IgD-negative memory B cell (primary cell): ENCODE data around the gene TRIM72. TPM values are rescaled to one million over a fixed set of nuclear protein-coding genes. Genes with fewer than 3 reads are reported as not detected.

ENCODE experiments used
- H3K27ac Mint-ChIP-seq, 3 donors: one replicate each; pipeline ENCODE4 v1.8.0; 2020 to 2022; ENCODE audit warnings: mild to moderate bottlenecking in 3 of 3, mixed read lengths in 3 of 3, moderate library complexity in 1 of 3
- H3K27me3 Mint-ChIP-seq: one replicate; pipeline ENCODE4 v1.8.0; 2021; ENCODE audit warnings: mixed read lengths
- H3K36me3 Mint-ChIP-seq: one replicate; pipeline ENCODE4 v1.8.0; 2020; ENCODE audit warnings: mild to moderate bottlenecking, mixed read lengths
- H3K4me1 Mint-ChIP-seq, 3 donors: one replicate each; pipeline ENCODE4 v1.8.0; 2020 to 2022; ENCODE audit warnings: mixed read lengths in 3 of 3, mild to moderate bottlenecking in 1 of 3
- H3K4me3 Mint-ChIP-seq, 4 donors: one replicate each; pipeline ENCODE4 v1.8.0; 2020 to 2022; ENCODE audit warnings: mild to moderate bottlenecking in 4 of 4, mixed read lengths in 4 of 4, moderate library complexity in 3 of 4
- H3K9me3 Mint-ChIP-seq, 3 donors: one replicate each; pipeline ENCODE4 v1.8.0; 2020 to 2021; ENCODE audit warnings: mixed read lengths in 3 of 3, mild to moderate bottlenecking in 1 of 3
- polyA plus RNA-seq: library from polyadenylated mRNA; unstranded; fragments of 300-500 nt; fragmentation: Illumina TruSeq; gene quantifications from one replicate; pipeline ENCODE4 v1.2.3, GENCODE V29; 2021

TRIM72 gene
- polyA plus RNA-seq, 1 donor from 2014 or later, result not detected

DNA sequence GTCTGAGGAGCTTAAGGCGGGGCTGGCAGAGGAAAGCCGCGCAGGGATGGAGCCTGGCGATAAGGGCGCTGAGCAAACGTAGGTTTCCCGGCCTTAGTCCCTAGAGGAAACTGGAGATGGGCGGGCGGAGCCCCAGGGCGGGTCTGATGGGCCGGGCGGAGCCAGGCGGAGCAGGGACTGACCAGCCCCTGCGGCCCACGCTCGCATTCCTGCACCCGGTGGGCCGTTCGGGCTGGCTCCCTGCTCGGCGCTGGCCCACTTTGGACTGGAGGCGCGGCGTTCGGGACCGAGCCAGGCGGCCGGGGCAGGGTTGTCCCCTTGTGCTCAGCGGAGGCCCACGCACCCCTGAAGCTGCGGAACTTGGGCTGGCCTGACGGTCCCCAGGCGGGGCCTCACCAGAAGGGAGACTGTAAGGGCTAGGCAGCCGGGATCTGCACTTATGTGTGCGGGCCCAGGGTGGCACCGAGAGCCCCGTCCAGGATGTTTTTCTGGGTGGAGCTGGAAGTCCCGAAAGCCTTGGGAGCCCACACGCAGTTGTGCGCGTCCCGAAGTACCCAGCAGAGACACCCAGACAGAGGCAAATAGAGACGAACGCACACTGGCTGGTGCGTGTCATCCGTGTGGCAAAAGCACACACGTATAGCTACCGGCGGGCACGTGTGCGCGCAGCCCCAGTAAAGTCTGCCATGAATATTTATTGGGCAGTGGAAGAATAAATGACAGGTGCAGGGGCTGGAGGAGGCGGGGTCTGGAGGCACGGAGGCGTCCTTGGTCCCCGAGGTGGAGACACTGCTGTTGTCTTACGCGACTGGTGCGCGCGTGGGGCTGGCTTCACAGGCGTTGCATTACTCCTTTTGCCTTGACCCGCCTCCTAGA, 1.6 kb downstream of the TRIM72 start:
- peak overlapping the region; percentile 70 to 92 (median 76) for H3K4me3 Mint-ChIP-seq
- H3K9me3 Mint-ChIP-seq, result no peaks in the 10 kb centered on the region
- peak overlapping the region in 2 of 3 donors; percentile 25 to 81 for H3K27ac Mint-ChIP-seq
- peaks cover 9 to 23% (median 20%) of the 10 kb centered on the region in 3 donors for H3K4me1 Mint-ChIP-seq
- peaks cover 32% of the 10 kb centered on the region for H3K27me3 Mint-ChIP-seq
- no peaks in the 10 kb centered on the region for H3K36me3 Mint-ChIP-seq

DNA sequence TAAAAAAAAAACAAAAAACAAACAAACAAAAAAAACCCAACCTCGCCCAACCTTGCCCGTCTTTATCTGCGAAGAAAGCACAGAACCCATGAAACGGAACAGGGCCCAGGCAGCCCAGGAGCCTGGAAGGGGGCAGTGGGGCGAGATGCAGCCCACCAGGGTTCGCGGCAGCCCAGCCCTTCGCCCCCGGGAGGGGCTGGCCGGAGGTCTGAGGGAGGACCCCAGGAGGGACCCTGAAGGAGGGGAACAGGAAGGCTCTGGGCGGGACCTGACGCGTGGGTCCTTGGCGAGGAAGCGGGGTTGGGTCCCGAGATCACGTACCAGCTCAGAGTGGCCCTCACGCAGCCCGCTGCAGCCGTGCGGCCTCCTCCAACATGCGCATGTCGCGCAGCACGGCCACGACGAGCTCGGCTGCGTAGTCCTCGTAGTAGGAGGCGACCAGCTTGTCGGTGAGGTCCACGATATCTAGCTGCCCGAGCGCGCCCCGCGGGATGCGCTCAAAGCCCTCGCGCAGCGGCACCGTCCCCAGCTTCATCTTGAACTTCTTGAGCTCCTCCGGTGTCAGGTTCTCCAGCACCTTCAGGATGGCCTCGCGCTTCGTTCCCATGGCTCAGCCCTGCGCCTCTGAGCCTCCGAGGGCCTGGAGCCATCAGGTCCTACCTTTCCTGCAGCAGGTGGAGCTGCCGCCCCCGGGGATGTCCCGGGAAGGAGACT, 2.7 kb downstream of the TRIM72 start, which contains the start of gene PYDC1:
TSS of gene PYDC1 (minus strand) at position 714 of the 714 bp plus-strand sequence. CDS start at position 607, 107 bp downstream.
- Mint-ChIP-seq H3K4me1 (peaks cover 8 to 21% (median 19%) of the 10 kb centered on the region in 3 donors), H3K9me3 (no peaks in the 10 kb centered on the region), H3K36me3 (no peaks in the 10 kb centered on the region), H3K27me3 (peaks cover 32% of the 10 kb centered on the region), H3K27ac (peak within 1 kb of the TSS in 2 of 3 donors; percentile 2 to 25), H3K4me3 (peak within 1 kb of the TSS; percentile 70 to 92 (median 76))

DNA sequence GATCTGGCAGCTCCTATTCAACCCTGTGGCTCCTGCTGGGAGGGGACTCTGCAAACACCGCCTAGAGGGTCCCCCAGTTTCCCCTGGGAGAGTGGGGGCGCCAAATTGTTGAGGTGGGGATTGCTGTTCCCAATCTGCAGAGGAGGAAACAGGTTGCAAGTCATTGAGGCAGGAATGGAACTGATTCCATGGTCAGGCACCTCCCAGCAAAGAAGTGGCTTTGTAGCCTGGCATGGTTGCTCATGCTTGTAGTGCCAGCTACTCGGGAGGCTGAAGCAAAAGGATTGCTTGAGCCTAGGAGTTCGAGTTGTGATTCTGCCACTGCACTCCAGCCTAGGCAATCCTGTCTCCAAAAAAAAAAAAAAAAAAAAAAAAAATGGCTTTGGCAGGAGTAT, 3.2 kb downstream of the TRIM72 start:
- Mint-ChIP-seq H3K27me3 (peaks cover 32% of the 10 kb centered on the region), H3K4me1 (peaks cover 6 to 16% (median 15%) of the 10 kb centered on the region in 3 donors)

DNA sequence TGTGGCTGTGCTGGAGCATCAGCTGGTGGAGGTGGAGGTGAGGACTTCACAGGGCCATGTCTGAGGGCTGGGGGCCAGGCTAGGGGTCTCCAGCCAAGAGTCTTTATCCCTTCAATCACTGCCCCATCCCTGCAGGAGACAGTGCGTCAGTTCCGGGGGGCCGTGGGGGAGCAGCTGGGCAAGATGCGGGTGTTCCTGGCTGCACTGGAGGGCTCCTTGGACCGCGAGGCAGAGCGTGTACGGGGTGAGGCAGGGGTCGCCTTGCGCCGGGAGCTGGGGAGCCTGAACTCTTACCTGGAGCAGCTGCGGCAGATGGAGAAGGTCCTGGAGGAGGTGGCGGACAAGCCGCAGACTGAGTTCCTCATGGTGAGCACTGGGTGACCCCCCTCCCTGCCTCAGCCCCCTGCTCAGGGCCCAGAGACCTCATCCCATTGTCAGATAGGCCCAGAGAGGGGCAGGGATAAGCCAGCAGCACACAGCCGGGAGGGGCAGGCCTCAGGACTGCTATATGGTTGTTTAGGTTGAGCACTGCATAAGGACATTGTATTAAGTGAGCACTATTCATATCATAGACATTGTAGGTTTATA, 5.3 kb downstream of the TRIM72 start:
- no peaks in the 10 kb centered on the region for H3K9me3 Mint-ChIP-seq
- no peak overlapping the region for H3K4me3 Mint-ChIP-seq
- H3K4me1 Mint-ChIP-seq, result peaks cover 6 to 16% (median 9%) of the 10 kb centered on the region in 3 donors
- no peak overlapping the region for H3K27ac Mint-ChIP-seq
- H3K36me3 Mint-ChIP-seq, result no peaks in the 10 kb centered on the region
- H3K27me3 Mint-ChIP-seq, result peaks cover 30% of the 10 kb centered on the region

More for the DNA sequence above, 3.2 kb downstream of the TRIM72 start:
- H3K4me3 Mint-ChIP-seq, result peak overlapping the region; percentile 70 to 92 (median 76)
- no peaks in the 10 kb centered on the region for H3K9me3 Mint-ChIP-seq
- no peaks in the 10 kb centered on the region for H3K36me3 Mint-ChIP-seq
- H3K27ac Mint-ChIP-seq, result no peak overlapping the region

DNA sequence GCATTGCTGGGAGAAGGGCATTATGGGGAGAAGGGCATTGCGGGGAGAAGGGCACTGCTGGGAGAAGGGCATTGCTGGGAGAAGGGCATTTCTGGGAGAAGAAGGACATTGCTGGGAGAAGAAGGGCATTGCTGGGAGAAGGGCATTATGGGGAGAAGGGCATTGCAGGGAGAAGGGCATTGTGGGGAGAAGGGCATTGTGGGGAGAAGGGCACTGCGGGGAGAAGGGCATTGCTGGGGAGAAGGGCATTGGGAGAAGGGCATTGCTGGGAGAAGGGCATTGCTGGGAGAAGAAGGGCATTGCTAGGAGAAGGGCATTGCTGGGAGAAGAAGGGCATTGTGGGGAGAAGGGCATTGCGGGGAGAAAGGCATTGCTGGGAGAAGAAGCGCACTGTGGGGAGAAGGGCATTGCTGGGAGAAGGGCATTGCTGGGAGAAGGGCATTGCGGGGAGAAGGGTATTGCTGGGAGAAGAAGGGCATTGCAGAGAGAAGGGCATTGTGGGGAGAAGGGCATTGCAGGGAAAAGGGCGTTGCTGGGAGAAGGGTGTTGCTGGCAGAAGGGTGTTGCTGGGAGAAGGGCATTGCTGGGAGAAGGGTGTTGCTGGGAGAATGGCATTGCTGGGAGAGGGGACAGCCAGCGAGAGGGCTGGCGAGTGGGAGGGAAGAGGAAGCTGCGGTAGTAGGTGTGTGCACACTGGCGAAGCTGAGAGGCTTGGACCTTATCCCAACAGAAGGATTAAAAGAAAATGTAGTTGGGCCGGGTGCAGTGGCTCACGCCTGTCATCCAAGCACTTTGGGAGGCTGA, 7.6 kb downstream of the TRIM72 start:
- Mint-ChIP-seq H3K27ac (no peak overlapping the region), H3K27me3 (peaks cover 23% of the 10 kb centered on the region), H3K4me3 (no peak overlapping the region), H3K4me1 (peaks cover 0 to 9% (median 4%) of the 10 kb centered on the region in 3 donors), H3K9me3 (no peaks in the 10 kb centered on the region), H3K36me3 (no peaks in the 10 kb centered on the region)

DNA sequence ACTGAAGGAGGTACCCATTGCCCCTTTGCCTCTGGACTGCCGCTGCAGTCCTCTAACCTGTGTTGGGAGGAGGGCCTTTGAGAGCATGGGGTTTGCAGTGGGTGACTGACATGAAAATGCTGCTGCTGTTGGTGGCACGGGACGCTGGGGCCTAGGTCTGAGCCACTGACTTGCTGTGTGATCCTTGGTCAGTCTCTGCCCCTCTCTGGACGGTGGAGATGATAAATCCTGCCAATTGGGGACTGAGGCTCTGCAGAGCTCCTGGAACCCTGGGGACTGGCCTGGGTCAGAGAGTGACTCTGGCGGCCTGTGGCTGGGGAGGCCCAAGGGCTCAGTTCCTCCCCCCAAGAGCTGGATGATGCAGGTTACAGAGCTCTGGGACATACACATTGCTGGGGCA, 9.1 kb downstream of the TRIM72 start:
- no peaks in the 10 kb centered on the region for H3K36me3 Mint-ChIP-seq
- peaks cover 0 to 2% (median 0%) of the 10 kb centered on the region in 3 donors for H3K4me1 Mint-ChIP-seq
- peaks cover 11% of the 10 kb centered on the region for H3K27me3 Mint-ChIP-seq
- no peak overlapping the region for H3K27ac Mint-ChIP-seq
- no peaks in the 10 kb centered on the region for H3K9me3 Mint-ChIP-seq
- no peak overlapping the region for H3K4me3 Mint-ChIP-seq

DNA sequence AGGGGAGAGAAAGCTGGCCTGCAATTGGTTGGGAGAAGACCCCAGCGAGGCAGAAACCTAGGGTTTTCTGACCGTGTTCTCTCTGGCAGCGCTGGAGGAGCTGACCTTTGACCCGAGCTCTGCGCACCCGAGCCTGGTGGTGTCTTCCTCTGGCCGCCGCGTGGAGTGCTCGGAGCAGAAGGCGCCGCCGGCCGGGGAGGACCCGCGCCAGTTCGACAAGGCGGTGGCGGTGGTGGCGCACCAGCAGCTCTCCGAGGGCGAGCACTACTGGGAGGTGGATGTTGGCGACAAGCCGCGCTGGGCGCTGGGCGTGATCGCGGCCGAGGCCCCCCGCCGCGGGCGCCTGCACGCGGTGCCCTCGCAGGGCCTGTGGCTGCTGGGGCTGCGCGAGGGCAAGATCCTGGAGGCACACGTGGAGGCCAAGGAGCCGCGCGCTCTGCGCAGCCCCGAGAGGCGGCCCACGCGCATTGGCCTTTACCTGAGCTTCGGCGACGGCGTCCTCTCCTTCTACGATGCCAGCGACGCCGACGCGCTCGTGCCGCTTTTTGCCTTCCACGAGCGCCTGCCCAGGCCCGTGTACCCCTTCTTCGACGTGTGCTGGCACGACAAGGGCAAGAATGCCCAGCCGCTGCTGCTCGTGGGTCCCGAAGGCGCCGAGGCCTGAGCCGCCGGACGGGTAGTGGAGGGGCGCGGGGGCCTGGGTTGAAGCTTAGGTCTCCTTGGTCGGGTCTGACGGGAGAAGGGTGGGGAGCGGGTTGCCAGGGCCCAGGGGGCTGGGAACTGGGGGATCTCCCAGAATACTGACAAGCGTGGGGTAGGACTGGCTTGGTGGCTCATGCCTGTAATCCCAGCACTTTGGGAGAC, 10.4 kb downstream of the TRIM72 start:
- H3K27ac Mint-ChIP-seq, result no peak overlapping the region
- H3K36me3 Mint-ChIP-seq, result no peaks in the 10 kb centered on the region
- H3K9me3 Mint-ChIP-seq, result no peaks in the 10 kb centered on the region
- H3K4me3 Mint-ChIP-seq, result no peak overlapping the region
- H3K27me3 Mint-ChIP-seq, result no peaks in the 10 kb centered on the region
- H3K4me1 Mint-ChIP-seq, result peaks cover 0 to 2% (median 0%) of the 10 kb centered on the region in 3 donors

DNA sequence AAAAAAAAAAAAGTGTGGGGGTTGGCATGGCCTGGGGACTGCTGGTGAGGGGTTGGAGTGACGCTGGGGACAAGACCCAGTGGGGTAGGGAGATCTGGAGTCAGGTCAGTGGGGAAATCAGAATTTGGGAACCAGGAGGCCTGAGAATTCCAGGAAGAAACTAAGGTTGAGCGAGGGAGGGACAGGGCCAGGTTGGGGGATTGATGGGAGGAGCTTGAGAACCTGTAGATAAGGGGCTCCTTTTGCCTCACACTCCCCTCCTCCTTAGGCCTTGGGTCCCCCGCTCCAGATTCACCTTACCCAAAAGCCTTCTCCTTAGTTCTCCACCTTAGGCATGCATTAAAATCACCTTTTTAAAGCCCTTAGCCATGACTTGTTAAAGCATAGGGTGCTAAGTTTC, 11.3 kb downstream of the TRIM72 start:
- H3K4me3 Mint-ChIP-seq, result no peak overlapping the region
- no peak overlapping the region for H3K27ac Mint-ChIP-seq

DNA sequence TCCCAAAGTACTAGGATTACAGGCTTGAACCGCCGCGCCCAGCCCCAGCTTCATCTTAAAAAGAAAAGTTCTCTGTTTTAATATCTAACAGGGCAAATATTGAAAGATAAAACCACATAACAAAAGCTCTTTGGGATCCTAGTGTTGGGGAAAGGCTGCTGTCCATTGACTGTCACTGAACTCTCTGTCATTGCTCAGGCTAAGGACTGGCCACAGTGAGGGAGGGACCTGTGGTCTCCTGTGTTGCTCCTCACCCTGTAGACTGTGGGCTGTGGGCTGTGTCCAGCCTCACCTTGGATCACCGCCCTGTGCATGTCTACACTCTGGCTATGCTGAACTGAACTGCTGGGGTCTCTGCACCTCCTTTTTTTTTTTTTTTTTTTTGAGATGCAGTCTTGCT, 14.3 kb downstream of the TRIM72 start:
- peaks cover 4% of the 10 kb centered on the region for H3K27me3 Mint-ChIP-seq
- H3K9me3 Mint-ChIP-seq, result no peaks in the 10 kb centered on the region
- no peaks in the 10 kb centered on the region for H3K4me1 Mint-ChIP-seq
- H3K36me3 Mint-ChIP-seq, result no peaks in the 10 kb centered on the region
- H3K4me3 Mint-ChIP-seq, result no peak overlapping the region
- no peak overlapping the region for H3K27ac Mint-ChIP-seq

More for the DNA sequence above, 11.3 kb downstream of the TRIM72 start:
- Mint-ChIP-seq H3K36me3 (no peaks in the 10 kb centered on the region), H3K4me1 (peaks cover 0 to 2% (median 0%) of the 10 kb centered on the region in 3 donors), H3K9me3 (no peaks in the 10 kb centered on the region), H3K27me3 (no peaks in the 10 kb centered on the region)

DNA sequence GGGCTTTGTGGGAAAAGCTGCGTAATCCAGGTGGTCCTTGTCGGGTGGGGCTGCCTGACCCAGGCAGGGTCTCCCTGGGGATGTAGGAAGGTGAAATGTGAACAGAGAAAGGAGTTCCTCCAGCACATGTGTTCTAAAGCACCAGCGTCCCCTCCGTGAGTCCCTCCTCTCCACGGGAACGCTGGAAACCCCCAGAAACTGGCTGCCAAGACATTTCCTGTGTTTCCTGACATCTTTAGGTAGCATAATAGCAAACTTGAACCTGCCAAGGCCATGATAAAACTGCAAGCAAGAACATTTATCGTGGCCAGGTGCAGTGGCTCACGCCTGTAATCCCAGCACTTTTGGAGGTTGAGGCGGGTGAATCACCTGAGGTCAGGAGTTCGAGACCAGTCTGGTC, 15.6 kb downstream of the TRIM72 start:
- Mint-ChIP-seq H3K4me3 (no peak overlapping the region), H3K4me1 (no peaks in the 10 kb centered on the region), H3K27me3 (peaks cover 7% of the 10 kb centered on the region), H3K36me3 (no peaks in the 10 kb centered on the region), H3K9me3 (no peaks in the 10 kb centered on the region), H3K27ac (no peak overlapping the region)

DNA sequence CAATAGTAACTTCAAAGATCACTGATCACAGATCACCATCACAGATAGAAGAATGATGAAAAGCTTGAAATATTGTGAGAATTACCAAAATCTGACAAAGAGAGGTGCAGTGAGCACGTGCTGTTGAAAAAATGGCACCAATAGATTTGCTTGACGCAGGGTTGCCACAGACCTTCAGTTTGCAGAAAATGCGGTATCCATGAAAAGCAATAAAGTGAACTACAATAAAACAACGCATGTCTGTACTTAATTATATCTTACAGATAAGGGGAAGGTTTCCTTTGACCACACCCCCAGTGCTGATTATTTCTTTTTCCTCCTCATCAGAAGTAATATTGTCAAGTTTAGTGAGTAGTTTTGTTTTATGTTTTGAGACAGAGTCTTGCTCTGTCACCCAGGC, 24.1 kb downstream of the TRIM72 start:
- no peak overlapping the region for H3K27ac Mint-ChIP-seq
- H3K36me3 Mint-ChIP-seq, result no peaks in the 10 kb centered on the region
- H3K4me3 Mint-ChIP-seq, result no peak overlapping the region
- peaks cover 4% of the 10 kb centered on the region for H3K27me3 Mint-ChIP-seq
- H3K9me3 Mint-ChIP-seq, result no peaks in the 10 kb centered on the region
- H3K4me1 Mint-ChIP-seq, result peaks cover 0 to 7% (median 0%) of the 10 kb centered on the region in 3 donors

DNA sequence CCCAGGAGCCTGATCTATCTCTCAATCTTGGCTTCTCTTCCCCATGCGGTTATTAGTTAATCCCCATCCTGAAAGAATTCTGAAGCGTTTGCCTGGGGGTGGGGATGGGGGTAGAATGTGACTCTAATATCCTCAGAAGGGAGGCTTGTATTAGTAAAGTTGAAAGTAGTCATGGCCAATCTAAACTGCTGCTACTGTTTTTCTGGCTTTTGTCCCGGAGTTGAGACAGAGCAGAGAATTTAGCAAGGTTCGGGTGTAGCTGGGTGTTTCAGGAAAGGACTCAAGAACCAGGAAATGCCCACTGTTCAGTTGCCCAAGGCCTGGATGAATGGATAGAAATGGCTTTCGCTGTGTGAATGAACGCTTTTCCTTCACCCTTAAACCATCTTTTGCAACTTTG, 28.3 kb downstream of the TRIM72 start:
- Mint-ChIP-seq H3K27me3 (peaks cover 3% of the 10 kb centered on the region), H3K36me3 (no peaks in the 10 kb centered on the region), H3K9me3 (no peaks in the 10 kb centered on the region), H3K27ac (no peak overlapping the region), H3K4me3 (no peak overlapping the region), H3K4me1 (peaks cover 7 to 10% (median 8%) of the 10 kb centered on the region in 3 donors)

DNA sequence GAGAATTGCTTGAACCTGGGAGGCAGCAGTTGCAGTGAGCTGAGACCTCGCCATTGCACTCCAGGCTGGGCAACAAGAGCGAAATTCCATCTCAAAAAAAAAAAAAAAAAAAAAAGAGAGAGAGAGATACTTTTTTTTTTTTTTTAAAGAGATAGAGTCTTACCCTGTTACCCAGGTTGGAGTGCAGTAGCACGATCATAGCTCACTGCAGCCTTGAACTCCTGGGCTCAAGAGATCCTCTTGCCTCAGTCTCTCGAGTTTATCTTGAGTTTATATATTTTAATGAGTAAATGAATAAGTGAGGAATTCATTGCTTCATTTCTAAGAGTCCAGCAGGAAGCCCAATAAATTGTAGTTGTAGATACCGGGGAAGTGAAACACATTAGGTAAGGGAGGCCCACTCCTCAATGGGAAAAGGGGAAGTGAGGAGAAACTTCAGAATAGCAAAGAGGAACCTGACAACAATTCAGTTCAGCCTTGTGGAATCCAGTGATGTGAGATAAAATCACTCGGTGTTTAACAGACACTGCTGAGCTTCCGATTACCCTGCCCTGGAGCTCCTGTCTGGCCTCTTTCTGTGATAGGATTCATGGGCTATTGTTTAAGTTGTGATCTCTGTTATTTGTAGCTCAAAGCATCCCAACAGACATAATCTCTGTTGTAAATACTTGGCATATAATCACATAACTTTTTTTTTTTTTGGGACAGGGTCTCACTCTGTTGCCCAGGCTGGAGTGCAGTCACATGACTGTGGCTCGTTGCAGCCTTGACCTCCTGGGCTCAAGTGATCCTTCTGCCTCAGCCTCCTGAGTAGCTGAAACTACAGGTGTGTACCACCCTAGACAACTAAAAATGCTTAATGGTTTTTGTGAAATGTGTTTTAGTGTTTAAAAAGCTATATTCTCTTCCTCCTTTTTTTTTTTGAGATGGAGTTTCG, 30.1 kb downstream of the TRIM72 start:
- Mint-ChIP-seq H3K27me3 (peaks cover 4% of the 10 kb centered on the region), H3K27ac (peak overlapping the region; percentile 5 to 74 (median 61)), H3K9me3 (no peaks in the 10 kb centered on the region), H3K4me1 (peaks cover 7 to 10% (median 9%) of the 10 kb centered on the region in 3 donors), H3K4me3 (peak overlapping the region in 2 of 4 donors; percentile 43 to 79), H3K36me3 (no peaks in the 10 kb centered on the region)
